GM19239 (cell line): ENCODE data around the gene ZNF428.
"Not testable (repeated sequence)": the region's sequence is repeated elsewhere in the genome, so short reads cannot be mapped to it uniquely, and the experiment has no call there.

ENCODE experiments used
- DNase-seq: peaks from one replicate; pipeline ENCODE4 v3.0.0; 2011; ENCODE audit warnings: low spot score; ENCODE audit not compliant: insufficient read length
- FAIRE-seq: peaks from 2 replicates; lab custom pipeline; 2011; peaks lifted over from hg19 to GRCh38; lab: Jason Lieb, UNC

The ZNF428 gene

GRCh38 chr19:43641333-43641732 is 21.9 kb upstream of the ZNF428 start:
- no peak for FAIRE-seq
- no peak for DNase-seq

- no peak for FAIRE-seq
- DNase-seq: no peak
Measured at GRCh38 chr19:43640424-43640757, 21.0 kb upstream of the ZNF428 start.

- no peak for FAIRE-seq
- DNase-seq: peak; percentile 50
Measured at GRCh38 chr19:43639519-43640423, 20.3 kb upstream of the ZNF428 start, which contains the start of gene CADM4. TSS of gene CADM4 (minus strand) at chr19:43639850. CDS start at chr19:43639790, 60 bp downstream.

DNA sequence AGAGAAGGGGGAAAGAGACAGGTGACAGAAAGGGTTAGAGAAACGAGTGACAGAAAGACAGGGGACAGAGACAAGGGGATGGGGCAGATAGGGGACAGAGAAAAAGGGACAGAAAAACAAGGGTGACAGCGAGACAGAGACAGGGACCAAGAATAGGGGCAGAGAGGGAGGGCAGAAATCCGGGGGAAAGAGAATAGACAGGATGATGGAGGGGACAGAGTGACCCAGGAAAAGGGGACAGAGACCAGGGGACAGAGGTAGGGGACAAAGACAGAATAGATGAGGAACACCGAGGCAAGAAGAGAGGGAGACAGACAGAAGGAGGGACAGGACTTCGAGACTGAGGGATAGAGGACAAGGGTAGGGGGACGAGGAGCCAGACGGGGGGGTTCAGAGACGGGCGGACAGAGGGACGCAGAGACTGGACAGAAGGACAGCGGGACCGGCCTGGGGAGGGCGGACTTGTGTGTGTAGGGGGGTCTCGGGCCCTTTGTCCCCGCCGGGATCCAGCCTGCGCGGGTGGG is 19.6 kb upstream of the ZNF428 start:
- no peak for FAIRE-seq
- DNase-seq: no peak

- no peak for FAIRE-seq
- no peak for DNase-seq
Measured at GRCh38 chr19:43638214-43638994, 19.0 kb upstream of the ZNF428 start.

GRCh38 chr19:43636121-43636683 is 16.8 kb upstream of the ZNF428 start:
- no peak for DNase-seq
- FAIRE-seq: no peak

GRCh38 chr19:43635561-43635940 is 16.1 kb upstream of the ZNF428 start:
- FAIRE-seq: not testable (repeated sequence)

DNA sequence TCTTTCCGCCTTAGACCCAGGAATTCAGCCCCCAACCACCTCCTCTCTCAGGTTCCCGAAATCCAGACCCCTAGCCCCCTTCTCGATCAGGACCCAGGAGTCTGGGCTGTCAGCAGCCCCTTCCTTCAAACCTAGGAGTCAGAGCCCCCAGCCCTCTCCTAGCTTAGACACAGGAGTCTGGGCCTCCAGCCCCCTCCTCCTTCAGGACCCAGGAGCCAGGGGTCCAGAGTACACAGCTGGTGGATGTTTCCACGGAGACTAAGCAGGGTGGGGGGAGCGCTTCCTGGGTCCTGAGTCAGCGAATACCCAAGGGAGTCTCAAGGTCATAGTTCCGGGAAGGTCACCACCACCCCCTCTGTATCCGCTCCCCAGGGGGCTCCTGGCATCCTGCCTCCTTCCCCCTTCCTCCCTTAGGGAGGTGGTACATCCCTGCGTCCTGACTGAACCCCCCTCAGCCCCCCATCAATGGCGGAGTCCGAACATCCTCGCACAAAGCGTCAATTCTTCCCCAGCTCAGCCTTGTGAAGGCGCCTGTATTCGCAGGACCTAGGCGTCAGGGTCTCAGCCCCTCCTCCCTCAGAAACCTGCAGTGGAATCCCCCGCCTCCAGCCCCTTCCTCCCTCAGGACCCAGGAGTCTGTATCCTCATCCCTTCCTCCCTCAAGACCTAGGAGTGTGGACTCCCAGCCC is 15.6 kb upstream of the ZNF428 start:
- no peak for FAIRE-seq
- DNase-seq: no peak

More at GRCh38 chr19:43635561-43635940, 16.1 kb upstream of the ZNF428 start:
- not testable (repeated sequence) for DNase-seq

- FAIRE-seq (no peak), DNase-seq (no peak)
Measured at GRCh38 chr19:43634506-43634871, 15.1 kb upstream of the ZNF428 start.

GRCh38 chr19:43634068-43634467 is 14.6 kb upstream of the ZNF428 start:
- FAIRE-seq: no peak

GRCh38 chr19:43633520-43633919 is 14.1 kb upstream of the ZNF428 start:
- FAIRE-seq: no peak

More at GRCh38 chr19:43634068-43634467, 14.6 kb upstream of the ZNF428 start:
- no peak for DNase-seq

GRCh38 chr19:43631491-43631890 is 12.1 kb upstream of the ZNF428 start:
- DNase-seq (no peak), FAIRE-seq (no peak)

More at GRCh38 chr19:43633520-43633919, 14.1 kb upstream of the ZNF428 start:
- no peak for DNase-seq

GRCh38 chr19:43628646-43629326 is 9.4 kb upstream of the ZNF428 start:
- FAIRE-seq: no peak

GRCh38 chr19:43626838-43627237 is 7.4 kb upstream of the ZNF428 start:
- FAIRE-seq (no peak), DNase-seq (no peak)

More at GRCh38 chr19:43628646-43629326, 9.4 kb upstream of the ZNF428 start:
- DNase-seq: no peak

GRCh38 chr19:43625918-43626579 is 6.6 kb upstream of the ZNF428 start:
- no peak for FAIRE-seq
- DNase-seq: no peak

GRCh38 chr19:43624933-43625332 is 5.5 kb upstream of the ZNF428 start:
- FAIRE-seq (no peak), DNase-seq (peak; percentile 59)

DNA sequence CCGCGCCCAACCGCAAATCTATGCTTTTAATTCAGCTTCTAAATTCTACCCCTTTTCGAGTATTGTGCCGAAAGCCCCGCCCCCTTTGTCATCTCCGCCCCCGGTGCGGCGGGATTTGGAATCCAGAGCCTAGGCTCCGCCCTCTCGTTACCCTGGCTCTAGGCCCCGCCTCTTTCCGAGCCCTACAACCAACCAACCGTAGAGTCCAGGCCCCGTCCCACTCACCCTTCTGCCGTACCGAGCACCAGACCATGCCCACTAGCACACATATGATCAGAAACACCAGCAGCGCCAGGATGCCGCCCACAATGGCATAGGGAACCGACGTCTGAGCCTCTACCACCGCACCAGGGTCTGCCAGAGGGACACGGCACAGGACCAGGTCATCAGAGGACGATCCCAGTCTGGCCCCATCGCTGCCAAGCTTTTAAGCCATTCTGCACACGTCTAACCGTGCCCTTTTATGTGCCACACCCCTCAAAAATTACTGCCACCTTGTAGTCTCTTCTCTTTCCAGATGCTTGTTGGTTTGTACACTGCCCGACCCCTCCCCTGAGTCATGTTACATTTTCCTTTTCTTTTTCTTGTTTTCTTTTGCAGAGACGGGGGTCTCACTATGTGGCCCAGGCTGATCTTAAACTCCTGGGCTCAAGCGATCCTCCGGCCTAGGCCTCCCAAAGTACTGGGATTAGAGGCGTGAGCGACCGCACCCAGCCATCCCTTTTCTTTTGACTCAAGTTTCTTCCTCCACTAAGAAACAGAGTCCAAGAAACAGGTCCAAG is 4.7 kb upstream of the ZNF428 start:
- FAIRE-seq (no peak), DNase-seq (no peak)

DNA sequence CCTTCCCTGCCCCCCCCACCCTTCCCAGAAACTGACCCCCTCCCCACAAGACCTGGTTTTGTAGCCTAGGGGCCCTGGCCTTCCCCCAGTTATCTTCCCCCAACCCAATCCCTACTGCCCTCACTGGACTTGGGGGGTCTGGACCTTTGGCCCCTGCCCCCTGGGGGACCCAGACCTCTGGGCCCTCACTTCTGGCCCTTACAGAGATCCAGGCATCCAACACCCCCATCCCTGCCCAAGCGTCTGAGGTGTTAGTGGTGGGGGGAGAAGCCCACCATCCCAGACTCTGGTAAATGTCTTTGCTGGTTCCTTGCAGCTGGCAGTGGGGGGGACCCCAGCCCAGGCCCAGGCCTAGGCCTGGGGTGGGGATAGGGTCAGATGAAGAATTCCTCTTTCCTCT is 3.5 kb upstream of the ZNF428 start:
- no peak for DNase-seq
- FAIRE-seq: no peak
